GM19023 (cell line): ENCODE measurements around the gene RUFY3.
"Not testable (repeated sequence)": the region's sequence is repeated elsewhere in the genome, so short reads cannot be mapped to it uniquely, and the experiment has no call there.

Experiments used
- ATAC-seq: cut with Tn5 transposase; IDR thresholded peaks from one replicate; pipeline ENCODE4 v1.9.1; 2021; ENCODE audit warnings: mild to moderate bottlenecking, moderate library complexity; ENCODE audit not compliant: unreplicated experiment

RUFY3 gene

DNA sequence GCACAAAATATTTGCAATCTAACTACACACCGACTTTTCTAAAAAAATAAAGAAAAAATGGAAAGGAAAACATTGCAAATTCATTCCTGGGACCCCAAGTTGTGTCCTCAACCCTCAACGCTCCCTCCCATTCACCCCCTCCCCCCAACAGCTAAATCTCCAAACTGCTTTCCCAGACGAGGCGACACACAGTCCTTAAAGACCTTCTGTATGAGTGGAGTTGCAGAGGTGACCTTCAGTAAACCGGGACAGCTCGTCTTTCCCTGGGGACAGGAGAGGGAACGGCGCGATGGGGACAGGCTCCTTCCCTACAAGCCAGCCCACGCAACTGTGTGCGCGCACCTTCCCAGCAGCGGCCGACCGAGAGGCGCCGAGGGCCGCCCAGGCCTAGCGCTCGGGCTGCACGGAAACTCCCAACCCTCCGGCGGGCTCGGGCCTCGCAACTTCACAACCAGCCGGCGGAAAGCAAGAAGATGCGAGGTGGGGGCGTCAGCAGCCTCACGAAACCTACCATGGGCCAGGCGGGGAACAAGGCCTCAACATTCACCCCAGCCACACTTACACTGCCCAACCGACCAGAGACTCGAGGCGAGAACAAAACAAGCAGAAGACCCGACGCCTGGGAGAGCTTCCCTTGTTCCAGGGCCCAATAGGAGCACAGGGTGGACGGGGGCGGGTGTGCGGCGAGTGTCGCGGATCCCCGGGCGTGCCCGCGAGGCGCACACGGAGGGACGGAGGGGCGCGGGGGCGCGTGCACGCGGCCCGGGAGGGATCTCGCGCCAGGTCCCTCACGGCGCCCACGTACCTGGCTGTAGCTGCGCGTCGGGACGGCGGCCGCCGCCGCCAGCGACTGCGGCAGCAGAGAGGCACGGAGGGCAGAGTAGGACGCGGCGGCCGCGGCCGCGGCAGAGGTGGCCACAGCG lies 117.2 kb downstream of the RUFY3 start:
- ATAC-seq: peak; percentile 60

DNA sequence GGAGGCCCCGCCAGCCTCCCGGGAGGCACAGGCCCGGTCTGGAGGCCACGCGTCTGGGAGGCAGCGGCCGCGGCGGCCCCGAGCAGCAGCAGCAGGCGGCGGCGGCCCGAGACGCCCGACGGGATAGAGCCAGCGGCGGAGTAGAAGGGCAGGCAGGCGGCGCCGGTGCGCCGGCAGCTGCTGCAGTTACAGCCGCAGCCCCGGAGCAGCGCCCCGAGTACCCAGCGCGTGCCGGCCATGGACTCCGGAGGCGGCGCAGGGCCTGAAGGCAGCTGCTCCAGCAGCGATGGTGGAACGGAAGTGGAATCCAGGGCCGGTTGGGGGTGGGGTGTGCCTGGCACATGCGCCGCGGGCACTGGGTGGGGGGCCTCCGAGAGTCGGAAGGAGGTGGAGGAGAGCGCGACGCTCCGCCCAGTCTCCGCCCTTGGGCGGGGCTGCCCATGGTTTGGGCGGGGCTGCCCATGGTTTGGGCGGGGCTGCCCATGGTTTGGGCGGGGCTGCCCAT lies 117.9 kb downstream of the RUFY3 start, which contains the start of gene GRSF1:
Gene GRSF1, minus strand, starts transcription at position 302 of the 505 bp plus-strand sequence. Its CDS starts 63 bp downstream, at position 239.
- peak; percentile 61 for ATAC-seq

DNA sequence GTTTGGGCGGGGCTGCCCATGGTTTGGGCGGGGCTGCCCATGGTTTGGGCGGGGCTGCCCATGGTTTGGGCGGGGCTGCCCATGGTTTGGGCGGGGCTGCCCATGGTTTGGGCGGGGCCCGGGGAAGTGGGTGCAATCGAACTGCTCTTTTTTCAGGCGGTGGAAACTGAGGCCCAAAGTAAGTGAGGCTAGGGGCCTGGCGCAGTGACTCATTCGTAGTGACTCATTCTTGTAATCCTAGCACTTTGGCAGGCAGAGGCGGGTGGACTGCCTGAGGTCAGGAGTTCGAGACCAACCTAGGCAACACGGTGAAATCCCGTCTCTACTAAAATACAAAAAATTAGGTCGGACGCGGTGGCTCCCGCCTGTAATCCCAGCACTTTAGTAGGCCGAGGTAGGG lies 118.4 kb downstream of the RUFY3 start:
- not testable (repeated sequence) for ATAC-seq

DNA sequence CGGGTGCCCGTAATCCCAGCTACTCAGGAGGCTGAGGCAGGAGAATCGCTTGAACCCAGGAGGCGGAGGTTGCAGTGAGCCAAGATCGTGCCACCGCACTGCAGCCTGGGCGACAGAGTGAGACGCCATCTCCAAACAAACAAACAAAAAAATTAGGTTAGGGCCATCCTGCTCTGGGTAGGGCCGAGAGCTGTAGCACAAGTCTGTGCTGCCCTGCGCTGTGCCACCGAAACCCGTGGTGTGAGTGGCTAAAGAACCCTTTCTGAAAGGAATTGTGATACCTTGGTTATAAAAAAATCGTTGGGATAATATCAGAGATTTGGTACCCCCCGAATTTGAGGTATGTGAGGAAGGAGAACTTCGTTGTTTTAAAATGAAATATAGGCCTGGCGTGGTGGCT lies 118.9 kb downstream of the RUFY3 start:
- ATAC-seq: not testable (repeated sequence)

DNA sequence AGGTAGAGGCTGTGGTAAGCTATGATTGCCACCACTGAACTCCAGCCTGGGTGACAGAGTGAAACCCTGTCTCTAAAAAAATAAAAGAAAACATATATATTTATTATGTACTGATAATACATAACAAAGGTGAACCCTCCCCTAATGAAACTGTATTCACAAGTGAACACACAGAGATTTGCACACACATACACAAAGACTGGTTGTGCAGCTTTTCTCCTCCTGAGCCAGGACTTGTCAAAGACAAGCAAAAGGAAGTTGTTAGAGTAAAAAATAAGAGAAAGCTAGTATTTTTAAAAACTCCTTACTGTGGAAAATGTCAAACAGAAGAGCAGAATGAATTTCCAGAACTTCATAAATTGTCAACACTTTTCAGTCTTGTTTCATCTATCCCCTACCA lies 119.4 kb downstream of the RUFY3 start:
- no peak for ATAC-seq

DNA sequence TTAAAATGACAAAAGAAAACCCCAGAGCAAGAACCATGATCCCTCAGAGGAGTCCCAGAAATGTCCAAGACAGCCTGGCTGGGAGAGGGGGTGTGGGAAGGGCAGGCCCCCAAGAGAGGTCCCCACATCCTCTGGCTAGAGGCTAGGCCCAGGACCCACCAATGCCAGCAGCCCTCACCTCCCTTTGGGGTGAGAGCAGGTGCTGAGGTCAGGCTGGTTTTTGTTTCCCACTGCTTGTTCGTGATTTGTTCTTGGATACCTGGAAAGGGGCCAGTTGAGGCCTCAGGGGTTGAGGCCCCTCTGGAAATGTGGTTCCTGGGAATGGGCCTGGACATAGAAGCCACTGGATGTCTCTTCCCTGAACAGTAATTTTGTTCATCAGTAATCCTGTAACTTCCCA lies 120.2 kb downstream of the RUFY3 start:
- ATAC-seq: no peak

DNA sequence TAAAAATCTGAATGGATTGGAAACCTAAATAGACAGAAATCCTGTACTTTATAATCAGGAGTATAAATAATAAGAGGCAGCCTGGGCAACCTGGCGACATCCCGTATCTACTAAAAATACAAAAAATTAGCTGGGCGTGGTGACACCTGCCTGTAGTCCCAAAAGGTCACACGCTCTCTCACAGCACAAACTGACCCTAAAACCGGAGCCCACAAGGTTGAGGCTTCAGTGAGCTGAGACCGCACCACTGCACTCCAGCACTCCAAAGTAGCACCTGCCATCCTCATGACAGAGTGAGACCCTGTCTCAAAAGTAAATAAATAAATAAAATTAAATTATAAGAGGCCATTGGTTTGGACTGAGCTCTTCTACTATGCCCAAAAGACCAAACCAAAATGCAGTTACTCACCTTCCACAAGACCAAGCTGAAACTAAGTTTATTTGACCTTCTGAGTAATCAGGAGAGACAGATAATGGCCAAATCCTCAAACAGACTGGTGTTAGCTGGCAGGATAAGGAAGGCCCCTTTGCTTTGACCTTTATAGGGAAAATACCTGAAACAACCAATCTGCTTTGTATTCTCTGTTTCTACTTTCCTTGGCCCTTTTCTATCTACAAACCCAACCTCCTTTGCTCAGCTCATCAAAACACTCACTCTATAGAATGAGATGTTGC lies 121.1 kb downstream of the RUFY3 start:
- no peak for ATAC-seq

DNA sequence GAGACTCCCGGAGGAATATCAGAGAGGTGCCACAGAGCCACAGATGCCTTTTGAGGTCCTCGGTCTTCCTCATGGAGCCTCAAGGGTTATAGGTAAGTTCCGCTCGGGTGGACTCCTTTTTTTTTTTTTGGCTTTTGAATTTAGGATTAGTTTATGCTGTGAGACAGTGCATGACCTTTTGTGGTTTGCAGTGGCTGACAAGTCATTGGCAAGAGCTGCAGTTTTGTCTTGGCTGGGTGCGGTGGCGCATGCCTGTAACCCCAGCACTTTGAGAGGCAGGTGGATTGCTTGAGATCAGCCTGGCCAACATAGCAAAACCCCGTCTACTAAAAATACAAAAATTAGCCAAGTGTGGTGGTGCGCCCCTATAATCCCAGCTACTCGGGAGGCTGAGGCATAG lies 122.4 kb downstream of the RUFY3 start:
- ATAC-seq: no peak

DNA sequence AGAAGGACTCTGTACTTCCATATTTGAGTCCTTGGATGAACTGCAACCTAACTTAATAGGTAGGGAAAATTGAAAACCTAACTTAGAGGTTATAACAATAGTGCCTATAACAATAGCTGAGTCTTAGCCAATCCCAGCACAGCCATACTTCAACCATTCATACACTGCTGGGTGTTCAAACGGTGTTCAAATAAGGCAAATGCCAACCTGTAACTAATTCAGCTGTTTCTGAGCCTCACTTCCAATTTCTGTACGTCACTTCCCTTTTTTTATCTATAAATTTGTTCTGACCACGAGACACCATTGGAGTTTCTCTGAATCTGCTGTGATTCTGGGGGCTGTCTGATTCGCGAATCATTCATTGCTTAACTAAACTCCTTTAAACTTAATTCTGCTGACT lies 127.5 kb downstream of the RUFY3 start:
- ATAC-seq: no peak

DNA sequence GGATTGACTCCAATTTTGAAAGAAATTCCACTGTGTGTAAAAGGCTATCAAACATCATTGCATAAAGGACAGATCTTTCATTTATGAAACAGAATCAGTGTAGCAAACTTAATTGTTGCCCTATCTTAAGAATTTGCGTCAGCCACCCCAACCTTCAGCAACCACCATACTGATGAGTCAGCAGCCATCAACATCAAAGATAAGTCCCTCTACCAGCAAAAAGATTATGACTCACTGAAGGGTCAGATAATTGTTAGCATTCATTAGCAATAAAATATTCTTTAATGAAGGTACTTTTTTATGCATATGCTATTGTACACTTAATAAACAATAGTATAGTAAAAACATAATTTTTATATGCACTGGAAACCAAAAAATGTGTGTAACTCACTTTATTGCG lies 133.7 kb downstream of the RUFY3 start:
- no peak for ATAC-seq
